T-helper 1 cell (primary cell): ENCODE results near the gene CAPN5.

Experiments
- DNase-seq, 5 donors: peaks; one replicate each; pipeline ENCODE4 v3.0.0-alpha.2; 2012 to 2020

The CAPN5 gene

DNA sequence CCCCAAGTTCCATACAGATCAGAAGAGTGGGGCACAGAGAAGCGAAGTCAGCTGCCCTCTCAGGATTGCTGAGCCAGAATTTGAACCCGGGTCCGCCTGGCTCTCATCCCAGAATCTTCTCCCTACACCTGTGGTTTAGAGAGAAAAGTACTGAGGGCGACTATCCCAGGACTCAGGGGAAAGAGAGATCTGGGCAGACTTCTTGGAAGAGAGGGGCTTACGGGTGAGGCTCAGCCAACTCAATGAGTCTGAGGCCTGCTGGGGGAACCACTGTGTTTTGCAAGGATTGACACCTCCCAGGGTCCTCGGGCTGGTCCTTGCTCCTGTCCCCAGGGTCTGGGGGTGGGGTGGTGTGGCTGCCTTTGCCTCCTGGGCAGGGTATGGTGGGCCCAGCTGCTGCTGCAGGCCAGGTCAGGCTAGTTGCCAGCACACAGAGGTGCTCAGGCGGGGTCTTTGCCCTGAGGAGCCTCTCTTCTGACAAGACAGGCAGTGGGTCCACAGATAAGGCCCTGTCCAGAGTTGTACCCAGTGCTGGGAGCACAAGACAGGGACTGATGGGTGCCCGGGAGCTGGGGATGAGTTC lies 1.2 kb downstream of the CAPN5 start:
- DNase-seq = no peak

DNA sequence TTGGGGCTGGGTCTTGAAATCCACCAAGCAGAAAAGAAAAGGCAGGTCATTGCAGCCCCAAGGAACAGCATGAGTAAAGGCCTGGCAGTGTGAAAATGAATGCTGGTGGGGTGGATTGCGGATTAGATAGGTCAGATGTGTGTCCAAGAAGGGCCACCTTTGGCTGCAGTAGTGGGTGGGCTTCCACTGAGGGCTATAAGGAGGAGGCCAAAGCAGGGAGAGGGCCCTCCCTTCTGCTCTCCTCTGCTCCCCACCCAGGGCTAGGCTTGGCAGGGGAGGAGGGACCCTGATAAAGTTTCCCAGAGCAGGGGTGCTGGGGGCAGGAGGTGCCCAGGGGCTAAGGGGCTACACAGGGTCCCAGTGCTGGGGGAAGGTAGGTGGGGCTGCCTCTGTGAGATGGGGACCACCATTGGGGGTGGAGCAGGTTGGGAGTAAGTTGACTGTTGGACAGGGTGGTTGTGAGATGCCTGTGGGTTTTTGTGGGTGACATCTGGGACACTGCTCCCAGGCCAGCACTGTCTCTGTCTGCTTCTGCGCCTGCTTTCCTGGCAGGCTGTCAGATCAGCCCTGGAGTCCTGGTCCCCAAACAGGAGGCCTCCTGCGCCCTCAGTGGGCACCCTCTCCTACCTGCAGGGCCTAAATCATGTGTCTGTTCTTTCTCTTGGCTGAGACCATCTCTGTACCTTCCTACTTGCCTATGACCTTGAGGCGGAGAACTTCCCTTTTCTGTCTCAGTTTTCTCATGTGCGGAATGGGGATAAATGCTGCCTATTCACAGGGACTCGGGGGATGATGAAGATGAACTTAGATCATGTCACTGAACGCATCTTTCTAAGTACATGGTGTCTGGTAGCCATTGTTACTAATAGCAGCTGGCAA lies 1.9 kb downstream of the CAPN5 start:
- DNase-seq = no peak

DNA sequence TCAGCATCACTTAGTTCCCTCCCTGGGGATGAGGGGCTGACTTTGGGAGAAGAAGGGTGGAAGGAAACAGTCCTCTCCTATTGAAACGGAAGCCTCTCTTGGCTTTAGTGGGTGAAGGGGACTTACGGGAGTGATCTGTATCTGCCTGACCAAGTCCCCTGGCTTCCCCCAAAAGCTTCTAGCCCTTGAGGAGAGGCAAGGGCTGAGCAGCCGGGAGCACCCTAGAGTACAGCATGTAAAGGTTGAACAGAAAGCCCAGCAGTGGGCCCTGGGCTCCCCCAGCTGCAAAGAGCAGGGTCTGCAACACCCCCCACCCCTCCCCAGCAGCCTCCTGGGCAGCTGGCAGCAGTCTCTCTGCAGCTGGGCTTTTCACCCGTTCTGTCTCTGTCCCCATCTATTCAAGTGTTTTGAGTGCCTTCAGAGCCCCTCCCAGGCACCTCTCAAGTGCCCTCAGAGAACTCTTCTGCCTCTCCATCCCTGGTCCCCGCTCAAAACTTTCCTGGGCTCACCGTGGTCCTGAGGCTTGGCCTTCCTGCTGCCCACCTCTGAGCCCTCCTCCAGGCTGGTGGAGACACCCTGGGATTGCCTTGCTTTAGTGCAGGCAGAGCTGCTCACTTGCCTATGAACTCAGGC lies 2.7 kb downstream of the CAPN5 start:
- DNase-seq = no peak

DNA sequence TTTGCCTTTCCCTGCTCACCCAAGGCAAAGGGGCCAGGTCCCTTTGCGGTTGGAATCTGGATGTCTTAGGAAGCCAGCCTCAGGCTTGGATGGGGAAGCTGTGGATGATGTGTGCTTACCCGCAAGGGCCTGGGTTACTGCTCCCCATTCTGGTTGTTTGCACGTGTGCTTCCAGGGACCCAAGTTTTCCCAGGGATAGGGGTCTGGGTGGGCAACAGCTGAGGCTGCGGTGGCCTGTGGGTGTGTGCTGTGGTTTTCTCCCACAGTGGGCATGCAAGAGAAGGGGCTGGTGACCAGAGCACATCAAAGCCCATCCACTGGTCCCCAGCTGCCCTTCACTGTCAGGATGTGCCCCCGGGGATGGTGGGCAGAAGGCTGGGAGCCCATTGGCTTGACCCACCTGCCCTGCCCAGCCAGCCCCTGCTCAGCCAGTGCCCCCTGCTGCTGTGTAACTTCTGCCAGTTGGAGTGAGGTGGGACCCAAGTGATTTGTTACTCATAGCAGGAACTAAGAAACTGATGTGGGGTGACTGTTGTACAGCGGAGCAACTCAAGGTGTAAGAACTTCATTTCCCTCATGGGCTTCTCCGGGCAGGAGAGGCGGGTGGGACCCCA lies 3.3 kb downstream of the CAPN5 start:
- DNase-seq = no peak

DNA sequence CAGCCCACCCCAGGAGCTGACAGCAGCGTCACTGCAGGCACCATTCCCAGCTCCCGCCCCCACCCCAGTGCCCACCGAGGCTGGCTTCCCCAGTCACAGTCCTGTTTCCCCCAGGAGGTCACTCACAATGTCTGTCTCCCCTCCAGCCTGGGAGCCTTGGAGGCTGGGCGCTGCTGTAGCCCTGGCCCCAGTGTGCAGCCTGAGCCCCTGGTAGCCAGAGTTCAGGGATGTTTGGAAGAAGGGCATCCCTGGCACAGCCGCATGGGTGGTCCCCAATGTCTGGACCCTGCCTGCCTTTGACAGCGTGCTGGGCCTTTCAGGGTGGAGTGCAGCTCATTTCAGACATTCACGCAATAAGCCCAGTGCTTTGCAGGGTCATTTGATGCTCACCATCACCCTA lies 4.3 kb downstream of the CAPN5 start:
- DNase-seq = no peak

DNA sequence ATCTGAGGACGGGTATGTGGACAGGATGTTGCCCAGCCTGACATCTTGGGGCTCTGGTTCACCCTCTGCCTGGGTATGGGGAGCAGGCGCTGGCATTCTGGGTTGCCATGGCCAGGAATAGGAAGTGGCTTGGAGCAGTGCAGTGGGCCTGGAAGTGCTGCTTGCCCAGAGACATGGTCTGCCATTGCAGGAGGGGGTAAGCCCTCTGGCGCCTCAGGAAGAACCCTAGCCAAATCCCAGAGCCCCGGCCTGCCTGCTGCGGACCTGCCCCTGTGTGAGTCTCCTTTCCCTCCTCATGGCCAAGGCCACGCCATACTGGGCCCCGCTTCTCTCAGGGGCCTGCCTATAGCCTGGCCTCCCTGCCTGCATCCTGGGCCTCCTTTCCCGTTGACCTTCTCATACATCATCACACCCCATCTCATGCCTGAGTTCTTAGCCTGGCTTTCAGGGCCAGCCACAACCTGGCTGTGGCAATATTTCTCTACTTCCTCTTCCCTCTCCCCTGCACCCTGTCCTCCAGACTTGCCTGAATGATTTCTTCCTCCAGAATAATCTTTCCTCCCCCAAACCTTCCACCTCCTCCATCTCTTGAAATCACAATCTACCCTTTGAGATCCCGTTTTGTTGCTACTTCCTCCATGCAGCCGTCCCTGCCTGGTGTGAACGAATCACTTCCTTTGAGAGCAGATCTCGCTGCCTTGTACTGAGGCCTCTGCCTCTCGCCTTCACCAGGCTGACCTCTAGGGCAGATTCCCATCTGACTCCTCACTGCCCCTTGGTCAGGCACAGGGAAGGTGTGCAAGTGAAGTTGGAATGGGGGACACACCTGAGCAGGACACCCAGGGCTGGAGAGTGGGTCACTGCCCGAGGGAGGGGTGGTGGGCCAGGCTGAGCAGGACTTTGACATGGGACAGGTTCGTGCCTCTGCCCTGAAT lies 5.2 kb downstream of the CAPN5 start:
- DNase-seq = no peak

DNA sequence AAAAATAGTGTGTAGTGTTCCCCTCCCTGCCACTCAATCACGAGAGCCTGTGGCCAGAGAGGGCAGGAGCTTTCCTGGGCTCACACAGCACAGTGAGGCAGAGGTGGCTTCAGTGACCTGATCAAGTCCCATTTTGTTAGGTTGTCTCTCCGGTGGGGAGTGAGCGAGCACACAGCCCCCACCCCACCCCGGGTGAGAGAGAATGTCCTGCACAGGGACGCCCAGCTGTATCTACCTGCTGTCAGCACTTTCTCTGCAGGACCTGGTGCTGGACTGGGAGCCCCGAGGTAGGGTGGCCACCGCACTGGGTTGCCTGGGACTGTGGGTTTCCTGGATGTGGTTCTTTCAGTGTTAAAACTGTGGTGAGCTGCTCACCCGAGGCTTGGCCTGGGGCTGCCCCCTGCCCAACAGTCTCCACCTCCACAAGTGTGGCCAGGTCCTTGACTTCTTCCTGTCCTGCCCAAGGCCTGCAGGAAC lies 6.1 kb downstream of the CAPN5 start:
- peak in 1 of 5 donors; percentile 20 for DNase-seq

DNA sequence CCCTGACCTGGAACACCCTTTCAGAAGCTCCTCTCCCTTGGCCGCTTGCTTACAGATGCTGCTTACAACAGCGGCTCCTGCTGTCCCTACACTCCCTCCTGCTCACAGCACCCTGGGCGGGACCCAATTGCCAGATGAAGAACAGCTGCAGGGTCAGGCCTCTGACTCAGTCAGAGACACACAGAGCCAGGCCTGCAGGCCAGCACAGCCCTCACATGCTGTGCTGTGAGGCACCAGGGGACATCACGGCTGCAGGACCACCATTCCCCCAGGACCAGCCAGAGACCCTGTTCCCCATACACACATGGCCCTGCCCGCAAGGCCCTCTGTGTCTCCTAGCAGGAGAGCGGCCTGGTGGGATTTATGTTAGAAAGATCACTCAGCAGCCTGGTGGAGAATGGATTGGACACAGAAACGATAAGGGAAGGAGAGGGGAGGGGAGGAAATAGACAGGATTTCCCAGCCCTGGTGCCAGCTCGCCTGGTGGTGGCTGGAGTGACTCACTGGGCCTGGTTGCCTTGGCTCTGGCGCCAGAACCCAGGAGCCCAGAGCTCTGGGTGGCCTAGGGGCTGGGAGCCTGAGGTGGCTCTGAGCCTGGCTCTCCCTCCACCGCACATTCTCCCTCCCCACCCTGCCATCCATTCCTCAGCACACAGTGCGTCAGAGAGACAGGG lies 6.7 kb downstream of the CAPN5 start:
- no peak for DNase-seq

DNA sequence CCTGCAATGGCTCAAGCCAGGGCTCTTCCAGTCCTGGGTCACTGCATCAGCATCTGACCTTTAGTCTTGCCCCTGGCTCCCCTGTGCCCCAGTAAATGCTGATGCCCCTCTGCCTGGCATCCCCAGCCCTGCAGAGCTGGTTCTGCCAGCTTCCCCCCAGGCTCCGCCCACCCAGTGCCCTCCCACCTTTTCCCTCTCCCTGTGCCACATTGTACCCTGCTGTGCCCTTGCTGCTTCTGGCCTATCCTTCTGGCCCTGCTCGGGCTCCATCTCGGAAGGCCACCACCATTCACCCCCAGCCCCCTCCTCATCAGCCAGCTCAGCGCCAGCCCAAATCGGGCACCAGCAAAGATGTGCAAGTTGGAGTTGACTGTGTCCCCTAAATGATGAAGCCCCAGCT lies 7.4 kb downstream of the CAPN5 start:
- DNase-seq = peak in 1 of 5 donors; percentile 7

DNA sequence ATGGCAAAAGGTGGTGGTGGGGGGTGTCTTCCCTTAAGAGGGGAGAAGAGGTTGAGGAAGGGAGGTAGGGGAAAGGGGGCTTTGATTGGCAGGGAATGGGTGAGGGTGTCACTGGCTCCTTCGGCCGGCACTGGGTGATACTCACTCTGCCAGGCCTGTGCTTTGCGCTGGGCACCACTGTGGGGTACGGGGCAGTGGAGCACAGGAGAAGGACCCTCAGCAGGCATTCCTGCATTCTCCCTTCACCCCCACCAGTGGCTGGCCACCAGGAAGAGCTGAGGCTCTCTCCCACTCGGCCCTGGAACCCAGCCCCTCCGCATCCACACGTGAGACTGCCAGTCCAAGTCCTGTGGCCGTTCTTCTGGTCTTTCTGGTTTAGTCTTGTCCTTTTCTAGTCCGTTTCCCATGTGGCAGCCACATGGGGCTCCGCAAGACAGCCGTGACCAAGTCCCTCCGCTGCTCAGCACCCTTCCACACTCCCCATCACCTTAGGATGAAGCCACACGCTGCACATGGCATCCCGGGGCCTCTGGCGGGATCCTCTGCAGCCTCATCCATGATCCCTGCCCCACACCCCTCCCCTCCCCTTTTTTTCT lies 8.0 kb downstream of the CAPN5 start:
- DNase-seq = no peak

DNA sequence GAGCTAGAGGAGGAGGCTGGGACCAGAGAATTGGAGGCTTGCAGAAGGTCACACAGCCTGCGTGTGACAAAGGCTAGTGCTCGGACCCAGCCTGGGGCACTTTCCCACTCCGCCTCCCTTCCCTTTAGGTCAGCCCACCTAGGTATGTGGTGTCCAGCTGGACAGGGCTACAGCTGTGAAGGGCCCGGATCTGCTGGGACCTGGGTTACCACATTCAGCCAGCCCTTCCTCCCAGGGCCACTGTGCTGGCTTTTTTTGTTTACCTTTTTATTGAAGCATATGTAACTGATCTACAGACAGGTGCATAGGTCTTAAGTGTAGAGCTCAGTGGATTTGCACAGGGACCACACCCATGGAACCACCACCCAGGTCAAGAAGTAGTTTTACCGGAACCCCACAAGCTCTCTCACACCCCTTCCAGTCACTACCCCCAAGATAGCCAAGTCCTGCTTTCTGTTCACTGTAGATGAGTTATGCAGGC lies 8.7 kb downstream of the CAPN5 start:
- no peak for DNase-seq

DNA sequence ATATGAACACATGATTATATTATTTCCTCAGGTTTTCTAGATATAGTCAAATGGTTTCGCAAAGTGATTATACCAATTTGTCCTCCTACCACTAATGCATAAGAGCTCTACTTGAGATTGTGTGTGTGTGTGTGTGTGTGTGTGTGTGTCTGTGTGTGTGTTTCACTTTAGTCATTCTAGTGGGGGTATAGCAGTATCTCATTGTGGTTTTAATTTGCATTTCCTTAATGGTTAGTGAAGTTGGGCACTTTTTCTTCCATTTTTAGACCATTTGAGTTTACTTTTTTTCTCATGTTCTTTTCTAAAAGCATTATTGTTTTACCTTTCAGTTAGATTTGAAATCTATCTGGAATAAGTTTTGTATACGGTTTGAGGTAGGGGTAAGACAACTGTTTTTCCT lies 12.9 kb downstream of the CAPN5 start:
- no peak for DNase-seq

DNA sequence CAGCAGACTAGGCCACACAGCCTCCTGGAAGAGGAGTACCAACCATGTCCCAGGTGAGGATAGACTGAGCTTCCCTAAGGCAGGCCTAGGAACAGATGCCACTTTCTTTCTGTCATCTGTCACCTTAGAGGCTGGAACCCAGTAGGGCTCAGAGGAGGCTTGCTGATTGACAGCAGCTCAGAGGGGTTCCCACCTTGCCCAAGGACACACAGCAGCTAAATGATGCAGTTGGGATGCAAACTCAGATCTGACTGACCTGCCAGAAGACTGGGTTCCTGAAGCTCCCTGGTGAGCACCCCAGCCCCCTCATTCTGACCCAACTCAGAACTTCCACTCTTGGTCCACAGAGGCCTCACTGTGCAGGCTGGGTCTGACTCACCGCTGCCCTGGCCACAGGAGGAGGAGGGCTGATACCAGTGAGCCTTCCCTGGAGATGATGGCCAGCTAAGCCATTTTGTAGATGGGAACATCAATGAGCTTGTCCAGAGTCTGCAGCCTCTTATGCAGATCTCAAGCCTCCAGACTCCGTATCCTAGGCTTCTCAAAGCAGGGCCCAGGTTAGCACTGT lies 14.0 kb downstream of the CAPN5 start:
- no peak for DNase-seq

DNA sequence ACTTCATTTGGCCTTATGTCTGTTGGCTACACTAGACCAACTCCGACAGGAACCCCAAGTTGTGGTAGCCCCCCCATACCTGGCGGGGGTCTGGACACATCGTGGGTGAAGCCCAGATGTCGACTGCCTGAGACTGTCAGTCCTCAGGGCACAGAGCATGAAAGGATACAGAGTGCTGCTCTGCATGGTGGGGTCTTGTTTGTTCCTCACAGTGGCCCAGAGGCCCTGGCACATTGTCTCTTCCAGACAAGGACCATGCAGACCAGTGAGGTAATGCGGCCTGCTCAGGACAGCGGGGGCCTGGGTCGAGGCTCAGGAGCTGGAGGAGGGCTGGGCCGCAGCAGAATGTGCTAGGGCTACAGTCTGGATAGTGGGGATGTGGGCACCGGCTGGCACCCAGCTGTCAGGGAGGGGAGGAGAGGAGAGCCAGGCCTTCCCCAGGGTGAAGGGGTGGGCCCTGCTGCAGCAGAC lies 14.6 kb downstream of the CAPN5 start:
- peak in 1 of 5 donors; percentile 8 for DNase-seq

DNA sequence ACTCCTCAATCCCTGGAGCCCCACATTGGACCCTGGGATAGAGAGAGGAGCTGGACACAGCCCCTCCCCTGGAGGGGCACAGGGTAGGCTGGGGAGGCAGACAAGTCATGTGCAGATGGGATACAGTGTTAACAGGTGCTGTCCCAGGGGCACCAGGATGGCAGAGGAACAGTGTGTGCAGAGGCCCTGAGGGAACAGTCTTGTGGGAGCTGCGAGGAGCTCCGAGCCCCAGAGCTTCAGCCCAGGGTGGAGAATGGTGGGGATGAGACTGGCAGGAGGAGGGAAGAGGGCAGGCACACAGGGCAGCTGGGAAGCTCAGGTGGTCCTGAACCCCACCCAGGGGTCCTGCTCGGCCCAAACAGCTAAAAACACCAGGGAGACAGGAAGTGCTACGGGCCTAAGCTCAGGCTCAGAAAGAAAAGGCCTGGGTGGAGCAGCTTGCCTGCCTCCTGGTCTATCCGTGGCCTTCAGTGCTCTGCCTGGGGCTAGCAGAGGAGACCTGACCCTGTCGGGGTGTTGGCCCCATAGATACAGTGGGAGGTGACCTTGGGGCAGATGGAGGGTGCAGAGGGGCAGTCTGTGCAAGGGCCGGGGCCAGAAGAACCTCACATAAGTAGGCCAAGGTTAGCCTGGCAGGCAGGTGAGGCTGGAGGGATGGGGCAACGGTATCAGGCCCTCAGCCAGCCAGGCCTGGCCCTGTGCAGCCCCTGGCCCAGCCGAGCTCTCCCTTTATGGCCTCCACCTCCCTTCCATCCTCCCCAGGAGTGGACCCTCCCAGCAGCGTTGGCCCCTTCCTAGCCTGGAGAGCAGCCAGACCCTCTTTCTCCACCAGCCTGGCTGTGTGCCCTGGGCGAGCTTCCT lies 15.4 kb downstream of the CAPN5 start:
- DNase-seq = peak in 1 of 5 donors; percentile 6

DNA sequence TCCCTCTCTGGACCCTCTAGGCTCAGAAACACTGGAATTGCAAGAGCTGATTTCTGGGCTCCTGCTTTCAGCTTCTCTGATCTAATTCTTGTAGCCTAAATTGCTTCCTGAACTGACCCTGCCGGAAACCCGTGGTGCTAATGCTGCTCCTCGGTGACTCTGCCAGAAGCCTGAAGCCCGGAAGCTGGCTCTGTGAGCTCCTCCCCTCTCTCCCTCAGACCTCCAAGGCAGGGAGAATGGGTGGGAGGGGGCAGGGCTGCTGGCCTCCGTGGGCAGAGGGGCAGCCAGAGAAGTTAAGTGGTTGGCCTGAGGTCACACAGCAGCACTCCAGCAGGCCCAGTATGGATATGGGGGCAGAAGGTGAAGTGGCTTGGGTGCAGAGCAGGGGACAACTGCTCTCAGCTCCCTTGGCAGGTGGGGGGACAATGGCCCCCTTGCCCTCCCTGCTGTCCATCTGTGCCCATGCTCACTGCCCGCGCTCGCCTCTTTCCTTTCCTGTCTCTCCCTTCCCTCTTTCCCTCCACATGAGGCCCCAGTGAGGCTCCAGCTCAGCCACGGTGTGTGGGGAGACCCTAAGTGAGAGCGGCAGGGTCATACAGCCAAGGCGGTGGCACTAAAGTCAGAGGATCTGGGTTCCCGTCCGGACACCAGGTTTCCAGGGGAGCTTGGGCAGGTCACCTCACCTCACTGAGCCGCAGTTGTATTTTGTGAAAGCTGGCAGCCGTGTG lies 16.2 kb downstream of the CAPN5 start:
- DNase-seq = peak in 3 of 5 donors; percentile 11 to 71 (median 35)

DNA sequence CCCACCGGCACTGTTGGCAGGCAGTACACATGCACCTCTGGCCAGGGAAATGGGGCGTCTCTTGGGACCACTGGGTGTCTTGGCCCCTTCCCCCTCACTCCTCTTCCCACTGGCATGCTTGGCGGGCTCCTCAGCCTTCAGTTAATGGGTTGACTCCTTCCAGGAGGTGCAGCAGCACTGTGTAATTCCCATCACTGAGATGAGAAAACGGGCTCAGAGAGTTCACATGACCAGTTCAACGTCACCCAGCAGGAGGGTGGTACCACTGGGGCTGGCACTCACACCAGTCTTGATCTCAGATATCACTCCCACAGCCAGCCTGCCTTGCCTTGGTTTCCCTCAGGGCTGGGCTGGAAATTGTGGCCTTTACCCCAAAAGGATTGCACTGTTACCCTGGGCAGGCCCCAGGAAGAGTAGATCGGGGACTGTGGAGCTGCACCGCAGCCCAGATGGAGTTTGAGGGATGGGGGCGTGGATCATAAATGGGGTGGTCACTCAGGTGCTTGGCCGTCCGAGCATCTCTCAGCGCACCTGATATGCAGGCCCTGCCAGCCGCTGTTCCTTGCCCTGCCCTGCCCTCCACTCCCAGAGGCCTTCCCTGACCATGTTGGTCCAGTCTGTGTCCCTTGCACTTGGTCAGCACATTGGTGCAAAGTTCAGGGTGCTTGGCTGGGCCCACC lies 16.9 kb downstream of the CAPN5 start:
- DNase-seq = peak in 1 of 5 donors; percentile 8

DNA sequence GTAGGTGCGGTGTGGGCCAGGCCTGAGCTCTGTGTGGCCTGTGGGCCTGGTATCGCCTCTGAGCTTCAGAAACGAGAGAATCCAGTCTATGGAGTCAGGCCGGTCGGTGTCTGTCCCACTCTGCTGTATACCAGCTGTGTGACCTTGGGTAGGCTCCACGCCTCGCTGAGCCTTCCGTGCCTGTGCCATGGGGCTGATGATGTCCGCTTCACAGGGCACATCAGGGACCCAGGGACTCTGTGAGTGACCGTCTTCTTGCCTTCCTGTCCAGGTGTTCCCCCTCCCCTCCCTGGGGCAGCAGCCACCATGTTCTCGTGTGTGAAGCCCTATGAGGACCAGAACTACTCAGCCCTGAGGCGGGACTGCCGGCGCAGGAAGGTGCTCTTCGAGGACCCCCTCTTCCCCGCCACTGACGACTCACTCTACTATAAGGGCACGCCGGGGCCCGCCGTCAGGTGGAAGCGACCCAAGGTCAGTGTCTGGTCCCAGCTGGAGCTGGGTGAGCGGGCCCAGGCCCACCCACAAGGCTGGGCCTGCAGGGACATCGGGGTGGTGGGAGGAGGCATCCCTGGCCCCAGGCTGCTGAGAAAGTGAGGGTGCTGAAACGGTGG lies 17.9 kb downstream of the CAPN5 start:
- peak in 1 of 5 donors; percentile 4 for DNase-seq
